Heart right ventricle (tissue), 16 donors: ENCODE data around the gene ZNF691. TPM values are rescaled to one million over a fixed set of nuclear protein-coding genes. Genes with fewer than 3 reads are reported as not detected.

Experiments used
- ATAC-seq, 8 donors: fragments of 200-7000 bp; cut with Tn5 transposase; one replicate each; pipeline ENCODE4 v1.9.1; 2020; ENCODE audit warnings: mild to moderate bottlenecking in 8 of 8, moderate library complexity in 8 of 8, moderate number of reproducible peaks in 1 of 8
- DNase-seq, 2 donors: peaks; one replicate each; pipeline ENCODE4 v3.0.0-alpha.2; 2020
- H3K27ac ChIP-seq, 10 donors: fragments of 200-600 bp; sonication (generic) in 2 of 10; one replicate each; pipeline versions ENCODE4 v1.5.0 to v1.8.0; 2020 to 2022; ENCODE audit warnings: mild to moderate bottlenecking in 3 of 10
- H3K27me3 ChIP-seq, 7 donors: fragments of 200-600 bp; one replicate each; pipeline ENCODE4 v1.8.0; 2021 to 2022; ENCODE audit warnings: mild to moderate bottlenecking in 2 of 7
- H3K36me3 ChIP-seq, 9 donors: fragments of 200-600 bp; sonication (generic) in 1 of 9; one replicate each; pipeline versions ENCODE4 v1.5.0 to v1.8.0; 2020 to 2022; ENCODE audit warnings: mild to moderate bottlenecking in 2 of 9
- H3K4me1 ChIP-seq, 9 donors: fragments of 200-600 bp; sonication (generic) in 1 of 9; one replicate each; pipeline versions ENCODE4 v1.5.0 to v1.8.0; 2020 to 2022; ENCODE audit warnings: mild to moderate bottlenecking in 4 of 9
- H3K4me3 ChIP-seq, 10 donors: fragments of 200-600 bp; sonication (generic) in 2 of 10; one replicate each; pipeline versions ENCODE4 v1.5.0 to v1.8.0; 2020 to 2022; ENCODE audit warnings: mild to moderate bottlenecking in 7 of 10, moderate library complexity in 2 of 10
- H3K9me3 ChIP-seq, 11 donors: fragments of 200-600 bp in 10 of 11; sonication (generic) in 2 of 11; one replicate each; pipeline versions ENCODE4 v1.5.0 to v1.8.0; 2013 to 2022; ENCODE audit warnings: mild to moderate bottlenecking in 2 of 11, control low read depth in 1 of 11, moderate library complexity in 1 of 11
- WGBS, 2 donors: extraction: QIAGEN DNeasy Blood & Tissue Kit; methylation state at CpG; one replicate each; pipeline ENCODE4 v1.1.7; 2013; ENCODE audit warnings: inconsistent platforms in 1 of 2; 5-methylcytosine and 5-hydroxymethylcytosine counted together
- intact Hi-C, 10 donors: fragments of 100-400 bp; cut with DNase I; formaldehyde crosslinking; loops; one replicate each; pipeline versions ENCODE4 v1.11.1 to v1.14.2; 2022
- polyA plus RNA-seq, 2 donors: library from polyadenylated mRNA; stranded (reverse); fragments of 200-250 nt; gene quantifications; one replicate each; pipeline ENCODE4 v1.2.3, GENCODE V29; 2013
- total RNA-seq, 10 donors: library from RNA; stranded (reverse); fragmentation: NEBNext Ultra II Directional in 3 of 10; extraction: Animal tissue kit (Norgen Biotek cat#: 25700) in 3 of 10; gene quantifications; one replicate each; pipeline versions ENCODE4 v1.2.1 to v1.2.4, GENCODE V29; 2021 to 2023
- TF ChIP-seq, protein P1 (sequence below), 9 donors: fragments of 200-600 bp; sonication (generic) in 2 of 9; IDR thresholded peaks; one replicate each; pipeline versions ENCODE4 v1.5.0 to v1.8.0; 2021 to 2022; ENCODE audit warnings: antibody characterized with exemption in 9 of 9, mild to moderate bottlenecking in 5 of 9, moderate library complexity in 1 of 9
- donor health status: Arrhythmogenic right ventricular cardiomyopathy.
- donor health status: ischemic (EF 13 %, LVEDD 7.1; RV severe dilation, severe dysfunction).
- donor health status: healthy with polysubstance abuse.
- donor health status: DM: no; HTN: yes; CAD: no.
- donor health status: DM: no; HTN: no; CAD: no.
- donor health status: ischemic (EF 25% LVEDD 6.9; RV normal size, moderate dysfunction).
- donor health status: ischemic (EF 25% LVEDD 5.7; RV mildly dilated, moderate dysfunction).
- donor health status: healthy.
- donor health status: DM: yes; HTN: yes; CAD: no.
- donor health status: Ischemic cardiomyopathy.
- donor health status: ischemic (EF 35%, LVEDD 5.7; RV mildly dilated, moderate dysfunction).
- donor health status: nonischemic (EF 11% LVEDD 7.7; RV severe dilation, severe dysfunction).
- donor health status: DM: yes; HTN: yes; CAD: no.
- donor health status: PGD.
- donor health status: ischemic (EF 29% LVEDD 5.4; RV normal size, mild dysfunction).
- donor health status: nonischemic (EF 23%, LVEDD 6.1; RV moderate dilation, normal function).

Gene ZNF691
- total and polyA plus RNA-seq, 12 donors: 6.0 to 10.1 (median 7.9) TPM

- Histone ChIP-seq H3K27ac (no peak overlapping the region), H3K4me3 (no peak overlapping the region), H3K27me3 (peaks cover 0 to 7% (median 0%) of the 10 kb centered on the region in 7 donors), H3K9me3 (no peaks in the 10 kb centered on the region), H3K4me1 (no peaks in the 10 kb centered on the region), H3K36me3 (no peaks in the 10 kb centered on the region)
- WGBS, 2 donors: 82 to 83% methylated on average over 16 of the region's 16 CpGs
- TF ChIP-seq, protein P1, sequence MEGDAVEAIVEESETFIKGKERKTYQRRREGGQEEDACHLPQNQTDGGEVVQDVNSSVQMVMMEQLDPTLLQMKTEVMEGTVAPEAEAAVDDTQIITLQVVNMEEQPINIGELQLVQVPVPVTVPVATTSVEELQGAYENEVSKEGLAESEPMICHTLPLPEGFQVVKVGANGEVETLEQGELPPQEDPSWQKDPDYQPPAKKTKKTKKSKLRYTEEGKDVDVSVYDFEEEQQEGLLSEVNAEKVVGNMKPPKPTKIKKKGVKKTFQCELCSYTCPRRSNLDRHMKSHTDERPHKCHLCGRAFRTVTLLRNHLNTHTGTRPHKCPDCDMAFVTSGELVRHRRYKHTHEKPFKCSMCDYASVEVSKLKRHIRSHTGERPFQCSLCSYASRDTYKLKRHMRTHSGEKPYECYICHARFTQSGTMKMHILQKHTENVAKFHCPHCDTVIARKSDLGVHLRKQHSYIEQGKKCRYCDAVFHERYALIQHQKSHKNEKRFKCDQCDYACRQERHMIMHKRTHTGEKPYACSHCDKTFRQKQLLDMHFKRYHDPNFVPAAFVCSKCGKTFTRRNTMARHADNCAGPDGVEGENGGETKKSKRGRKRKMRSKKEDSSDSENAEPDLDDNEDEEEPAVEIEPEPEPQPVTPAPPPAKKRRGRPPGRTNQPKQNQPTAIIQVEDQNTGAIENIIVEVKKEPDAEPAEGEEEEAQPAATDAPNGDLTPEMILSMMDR (IDR thresholded peaks at IDR 0.05): no peak
- DNase-seq: no peak
- ATAC-seq: no peak
- intact Hi-C loops: no loop called here
These were observed 39.8 kb downstream of the ZNF691 start for GRCh38 chr1:42886046-42886739.

- WGBS, 2 donors: 62 to 67% methylated on average over 21 of the region's 21 CpGs
- H3K27ac ChIP-seq: no peak overlapping the region
- peaks cover 0 to 7% (median 0%) of the 10 kb centered on the region in 7 donors for H3K27me3 ChIP-seq
- no peaks in the 10 kb centered on the region for H3K4me1 ChIP-seq
- no peaks in the 10 kb centered on the region for H3K36me3 ChIP-seq
- intact Hi-C loops: no loop called here
- TF ChIP-seq, protein P1 (IDR thresholded peaks at IDR 0.05): no peak
- no peak for DNase-seq
- H3K9me3 ChIP-seq: no peaks in the 10 kb centered on the region
- H3K4me3 ChIP-seq: no peak overlapping the region
- no peak for ATAC-seq
These were observed 40.4 kb downstream of the ZNF691 start for GRCh38 chr1:42886800-42887199.

DNA sequence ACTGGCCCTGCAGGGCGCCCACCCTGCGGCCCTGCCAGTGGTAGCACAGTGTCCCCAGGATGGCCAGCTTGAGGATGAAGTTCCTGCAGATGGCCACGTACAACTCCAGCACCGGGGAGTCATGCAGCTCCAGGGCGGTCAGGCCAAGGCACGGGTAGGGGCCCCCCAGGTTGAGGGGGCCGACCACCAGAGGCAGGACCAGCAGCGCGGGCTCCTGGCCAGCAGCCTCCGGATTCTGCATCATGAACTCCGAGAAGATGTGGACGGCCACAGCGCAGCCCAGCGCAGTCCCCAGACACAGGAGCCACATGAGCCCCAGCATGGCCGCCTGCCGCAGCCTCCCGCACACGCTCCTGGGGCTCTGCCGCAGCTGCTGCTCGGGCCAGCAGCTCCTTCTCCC, 41.0 kb downstream of the ZNF691 start:
- no peak for ATAC-seq
- 94 to 95% methylated on average over 20 of the region's 20 CpGs for WGBS, 2 donors
- H3K4me3 ChIP-seq: no peak overlapping the region
- DNase-seq: no peak
- no peaks in the 10 kb centered on the region for H3K4me1 ChIP-seq
- no peaks in the 10 kb centered on the region for H3K9me3 ChIP-seq
- H3K36me3 ChIP-seq: no peaks in the 10 kb centered on the region
- no peak overlapping the region for H3K27ac ChIP-seq
- TF ChIP-seq, protein P1 (IDR thresholded peaks at IDR 0.05): no peak
- peaks cover 0 to 7% (median 0%) of the 10 kb centered on the region in 7 donors for H3K27me3 ChIP-seq
- intact Hi-C loops: no loop called here

DNA sequence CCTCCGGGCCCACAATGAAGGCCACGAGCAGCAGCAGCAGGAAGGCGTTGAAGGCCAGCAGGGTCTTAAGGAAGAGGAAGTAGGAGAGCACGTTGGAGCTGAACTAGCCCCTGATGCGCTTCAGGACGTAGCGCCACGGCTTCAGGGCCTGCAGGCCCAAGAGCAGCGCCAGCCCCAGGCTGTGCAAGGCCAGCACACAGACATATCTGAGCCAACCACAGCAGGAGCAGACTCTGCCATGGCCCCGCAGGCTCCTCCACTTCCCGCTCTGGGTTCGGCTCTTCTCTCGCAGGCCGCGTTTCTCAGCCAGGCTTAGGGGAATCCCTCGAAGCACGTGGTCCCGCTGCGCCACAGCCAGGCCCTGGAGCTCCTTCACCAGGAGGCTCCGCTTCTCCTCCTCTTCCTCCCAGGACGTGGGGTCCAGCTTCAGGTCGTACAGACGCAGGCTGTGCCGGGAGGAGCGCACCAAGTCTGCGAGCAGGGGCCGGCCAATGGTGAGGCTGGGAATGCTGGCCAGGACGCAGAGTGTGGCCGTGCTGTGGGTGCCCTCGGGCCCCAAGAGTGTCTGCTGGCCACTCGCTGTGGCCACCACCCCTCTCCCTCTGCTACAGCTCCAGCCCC, 41.7 kb downstream of the ZNF691 start:
- no peaks in the 10 kb centered on the region for H3K9me3 ChIP-seq
- WGBS, 2 donors: 88 to 90% methylated on average over 31 of the region's 31 CpGs
- H3K27me3 ChIP-seq: peaks cover 0 to 7% (median 0%) of the 10 kb centered on the region in 7 donors
- H3K4me3 ChIP-seq: no peak overlapping the region
- no peaks in the 10 kb centered on the region for H3K4me1 ChIP-seq
- H3K36me3 ChIP-seq: no peaks in the 10 kb centered on the region
- H3K27ac ChIP-seq: no peak overlapping the region
- ATAC-seq (no peak), DNase-seq (no peak)
- intact Hi-C loops: no loop called here
- TF ChIP-seq, protein P1 (IDR thresholded peaks at IDR 0.05): no peak
